A673 (cell line): ENCODE data around the gene MFSD6. TPM values are rescaled to one million over a fixed set of nuclear protein-coding genes. Genes with fewer than 3 reads are reported as not detected.

Experiments
- BruUV-seq: library from RNA; stranded (reverse); fragments of 400-500 nt; replicated peaks from 2 replicates; lab custom pipeline; 2021; lab: Mats Ljungman, UMichigan
- CTCF ChIA-PET: fragments of 300-600 bp; sonication (Branson Sonifier 250); formaldehyde crosslinking; loops from one replicate; lab custom pipeline; 2022; ENCODE audit warnings: antibody characterized with exemption; lab: Charles Lee
- POLR2A ChIA-PET: fragments of 300-600 bp; sonication (Branson Sonifier 250); formaldehyde crosslinking; loops from one replicate; lab custom pipeline; 2022; ENCODE audit warnings: antibody characterized with exemption; ENCODE audit not compliant: low non-redundant PET; lab: Charles Lee
- DNase-seq: peaks from one replicate; pipeline ENCODE4 v3.0.0-alpha.2; 2015; ENCODE audit warnings: low spot score
- H3K27ac ChIP-seq: fragments of 200-600 bp; sonication (generic); 2 replicates; pipeline ENCODE4 v1.5.1; 2016; ENCODE audit warnings: mixed run types, low read depth, mild to moderate bottlenecking, mixed read lengths, antibody characterized with exemption, low read length; ENCODE audit not compliant: poor library complexity, severe bottlenecking
- H3K27me3 ChIP-seq: fragments of 200-600 bp; sonication (generic); replicated peaks from 2 replicates; pipeline ENCODE4 v1.6.1; 2017; ENCODE audit warnings: mixed run types, low read depth, mild to moderate bottlenecking, mixed read lengths, antibody characterized with exemption, low read length; ENCODE audit not compliant: insufficient read depth, poor library complexity
- H3K36me3 ChIP-seq: fragments of 200-600 bp; sonication (generic); 2 replicates; pipeline ENCODE4 v1.6.1; 2016; ENCODE audit warnings: mixed run types, mild to moderate bottlenecking, mixed read lengths, antibody characterized with exemption, low read length; ENCODE audit not compliant: insufficient read depth, poor library complexity, severe bottlenecking
- H3K4me1 ChIP-seq: fragments of 200-600 bp; sonication (generic); 2 replicates; pipeline ENCODE4 v1.6.1; 2017; ENCODE audit warnings: mixed run types, mild to moderate bottlenecking, mixed read lengths, antibody characterized with exemption, low read length; ENCODE audit not compliant: insufficient read depth, poor library complexity, severe bottlenecking
- H3K4me3 ChIP-seq: fragments of 200-600 bp; sonication (generic); 2 replicates; pipeline ENCODE4 v1.5.1; 2016; ENCODE audit warnings: low read depth, mixed run types, mild to moderate bottlenecking, mixed read lengths, low read length; ENCODE audit not compliant: poor library complexity, severe bottlenecking
- H3K9me3 ChIP-seq: fragments of 200-600 bp; sonication (generic); 2 replicates; pipeline ENCODE4 v1.6.1; 2016; ENCODE audit warnings: mixed run types, low read depth, mild to moderate bottlenecking, mixed read lengths, antibody characterized with exemption, low read length; ENCODE audit not compliant: poor library complexity, severe bottlenecking
- CTCF ChIP-seq: fragments of 300-800, 200-600 bp; sonication (generic); conservative IDR thresholded peaks from 2 replicates; pipeline ENCODE4 v1.5.1; 2017; ENCODE audit warnings: low read depth, mild to moderate bottlenecking, antibody characterized with exemption, low read length, moderate library complexity, mixed read lengths
- EZH2 ChIP-seq: fragments of 200-600 bp; sonication (generic); IDR thresholded peaks from 2 replicates; pipeline ENCODE4 v1.6.1; 2017; ENCODE audit warnings: borderline replicate concordance, low read depth, mild to moderate bottlenecking, mixed read lengths, antibody characterized with exemption, low read length; ENCODE audit not compliant: poor library complexity, severe bottlenecking
- intact Hi-C: fragments of 100-400 bp; cut with micrococcal nuclease; formaldehyde crosslinking; loops from one replicate; pipeline ENCODE4 v1.10.0; 2022; ENCODE audit not compliant: unreplicated experiment
- total RNA-seq: library from RNA; stranded (reverse); gene quantifications from 2 replicates; pipeline ENCODE4 v1.2.3, GENCODE V29; 2021

The MFSD6 gene
- total RNA-seq, 1 experiment from 2014 or later: 8.4 TPM

DNA sequence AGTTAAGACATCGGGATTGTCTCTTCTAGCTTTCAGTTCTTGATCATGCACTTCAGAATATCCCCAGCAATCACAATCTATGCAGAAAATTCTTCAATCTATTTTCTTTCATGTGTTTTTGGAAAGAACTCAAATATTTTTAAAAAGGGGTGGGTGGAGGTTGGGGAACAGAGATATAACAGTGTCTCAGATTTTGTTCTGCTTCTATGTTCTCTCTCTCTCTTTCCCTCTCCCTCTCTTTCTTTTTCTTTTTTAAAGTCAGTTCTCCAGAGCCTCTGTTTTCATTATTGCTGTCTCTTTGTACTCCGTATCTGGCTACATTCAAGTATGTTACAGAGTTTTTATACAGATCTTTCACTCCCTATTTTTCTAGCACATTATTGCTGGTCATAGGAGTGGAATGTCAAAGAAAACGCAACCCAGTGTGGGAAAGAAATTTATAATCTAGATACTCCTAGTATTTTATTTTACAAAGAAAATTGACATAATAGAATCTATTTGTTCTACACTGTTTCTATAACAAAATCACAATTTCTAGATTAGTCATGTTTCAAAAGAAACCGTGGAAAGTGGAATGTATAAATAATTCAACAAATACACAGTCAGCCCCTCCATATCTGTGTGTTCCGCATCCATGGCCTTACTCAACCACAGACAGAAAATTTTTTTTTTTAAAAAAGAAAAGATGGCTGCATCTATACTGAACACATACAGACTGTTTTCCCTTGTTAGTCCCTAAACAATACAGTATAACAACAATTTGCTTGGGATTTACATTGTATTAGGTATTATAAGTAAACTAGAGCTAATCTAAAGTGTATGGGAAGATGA is 137.6 kb downstream of the MFSD6 start:
- Histone ChIP-seq H3K36me3 (no peaks in the 10 kb centered on the region), H3K9me3 (no peaks in the 10 kb centered on the region), H3K27me3 (no peaks in the 10 kb centered on the region), H3K27ac (peak overlapping the region; percentile 8), H3K4me3 (peak overlapping the region; percentile 20), H3K4me1 (peaks cover 3% of the 10 kb centered on the region)
- BruUV-seq: no TSS peak
- intact Hi-C loops: no loop called here
- TF ChIP-seq CTCF: no peak
- TF ChIP-seq EZH2: no peak
- ChIA-PET POLR2A (no interaction called here), CTCF (no interaction called here)
- DNase-seq: no peak

- Histone ChIP-seq H3K4me3 (no peak overlapping the region), H3K9me3 (no peaks in the 10 kb centered on the region), H3K27ac (no peak overlapping the region), H3K36me3 (no peaks in the 10 kb centered on the region), H3K4me1 (peaks cover 3% of the 10 kb centered on the region), H3K27me3 (no peaks in the 10 kb centered on the region)
- no TSS peak for BruUV-seq
- ChIA-PET CTCF (no interaction called here), POLR2A (no interaction called here)
- intact Hi-C loops: no loop called here
- TF ChIP-seq CTCF (no peak), EZH2 (no peak)
- no peak for DNase-seq
Measured at GRCh38 chr2:190546734-190547133, 138.6 kb downstream of the MFSD6 start.

- BruUV-seq: no TSS peak
- H3K36me3 ChIP-seq: no peaks in the 10 kb centered on the region
- ChIA-PET CTCF (no interaction called here), POLR2A (no interaction called here)
- H3K4me1 ChIP-seq: peaks cover 3% of the 10 kb centered on the region
- DNase-seq: no peak
- TF ChIP-seq EZH2 (no peak), CTCF (no peak)
- intact Hi-C loops: no loop called here
- no peaks in the 10 kb centered on the region for H3K9me3 ChIP-seq
- no peak overlapping the region for H3K4me3 ChIP-seq
- H3K27ac ChIP-seq: no peak overlapping the region
- H3K27me3 ChIP-seq: no peaks in the 10 kb centered on the region
Measured at GRCh38 chr2:190547886-190548285, 139.7 kb downstream of the MFSD6 start.
